ENCODE measurements around the gene CPNE2. TPM values are rescaled to one million over a fixed set of nuclear protein-coding genes. Genes with fewer than 3 reads are reported as not detected.

CPNE2 gene
- total and polyA plus RNA-seq, 2 of the 8 experiments (the other 6 are each of a cell fraction or from before 2014, with no cell fraction given): 10.6 to 39.5 TPM

- H3K18ac ChIP-seq (ENCODE audit: extremely low read depth, low read length): no peak overlapping the region
- H3K14ac ChIP-seq (ENCODE audit: insufficient read length): no peak overlapping the region
- FAIRE-seq (no peak), DNase-seq (ENCODE audit: low read depth in 1 of 2, low spot score in 2 of 2) (no peak)
- H3K4me2 ChIP-seq (ENCODE audit: insufficient read depth in 1 of 2, low read depth in 2 of 2, low read length in 2 of 2): no peak overlapping the region
- H3K4me3 ChIP-seq (ENCODE audit: extremely low read depth in 1 of 4, insufficient read depth in 2 of 4, low read depth in 3 of 4, low read length in 4 of 4): no peak overlapping the region
- H4K5ac ChIP-seq (ENCODE audit: insufficient read length, low read depth, low read length): no peak overlapping the region
- no peak overlapping the region for H3K56ac ChIP-seq (replicated peaks; ENCODE audit: insufficient read length, low read depth, low read length)
- no peak overlapping the region for H2BK20ac ChIP-seq (ENCODE audit: low read length)
- no peak overlapping the region for H3K4ac ChIP-seq (replicated peaks; ENCODE audit: insufficient read length, low read depth, low read length)
- H2BK5ac ChIP-seq (ENCODE audit: low read depth, low read length): no peak overlapping the region; the same call in 1 of the 2 replicates
- H3K79me1 ChIP-seq (ENCODE audit: low read depth, low read length): no peaks in the 10 kb centered on the region
- no peak overlapping the region for H3K27ac ChIP-seq (ENCODE audit: low read depth, low read length)
- H3K36me3 ChIP-seq (ENCODE audit: control insufficient read depth in 2 of 4, insufficient read depth in 4 of 4, low read length in 3 of 4): no peaks in the 10 kb centered on the region
- H2AFZ ChIP-seq (ENCODE audit: low read length): no peak overlapping the region
- TF ChIP-seq CBX5 (IDR thresholded peaks at IDR 0.05; ENCODE audit: low read depth, low read length) (no peak), CHD1 (IDR thresholded peaks at IDR 0.05; ENCODE audit: low read depth, low read length) (no peak)
- H2BK12ac ChIP-seq (ENCODE audit: low read depth, low read length): no peak overlapping the region
- H3K79me2 ChIP-seq (ENCODE audit: control insufficient read depth in 1 of 2, insufficient read depth in 2 of 2, low read length in 2 of 2): no peaks in the 10 kb centered on the region
- H2BK120ac ChIP-seq (replicated peaks; ENCODE audit: low read depth, low read length): no peak overlapping the region
- H3K23ac ChIP-seq (ENCODE audit: insufficient read length): no peak overlapping the region
- no peaks in the 10 kb centered on the region for H4K20me1 ChIP-seq (replicated peaks in 1 of 2; ENCODE audit: control insufficient read depth in 1 of 2, insufficient read depth in 2 of 2, low read length in 2 of 2)
- H3K9me3 ChIP-seq (ENCODE audit: insufficient read depth in 2 of 2, low read depth in 1 of 2, low read length in 1 of 2): no peaks in the 10 kb centered on the region
- 79% methylated on average over 5 of the region's 5 CpGs; no CpG with 5 or more reads in 1 of the 2 experiments for WGBS, 2 experiments (ENCODE audit: extremely low coverage in 1 of 2, insufficient coverage in 1 of 2, insufficient read length in 1 of 2, insufficient replicate concordance in 2 of 2, low coverage in 1 of 2, low lambda C conversion rate in 2 of 2, missing lambda C conversion rate in 1 of 2)
- H3K27me3 ChIP-seq (replicated peaks in 1 of 4; ENCODE audit: control insufficient read depth in 3 of 4, extremely low read depth in 1 of 4, insufficient read depth in 3 of 4, low read length in 3 of 4): peaks cover 0 to 20% (median 13%) of the 10 kb centered on the region in 4 experiments; a peak in 6 of 7 replicates
- H3K4me1 ChIP-seq (replicated peaks in 1 of 4; ENCODE audit: control insufficient read depth in 3 of 4, insufficient read depth in 4 of 4, low read length in 3 of 4): peaks cover 0 to 10% (median 3%) of the 10 kb centered on the region in 4 experiments; a peak in 6 of 7 replicates
- CTCF ChIA-PET (ENCODE audit: partially characterized antibody): interaction anchor here (1.1 to 13.6 kb wide), 4 partner anchors 10 to 31 kb away, joined by 3 to 100 read pairs (median 23); no protein-coding TSS in a partner anchor
- POLR2A ChIA-PET (ENCODE audit: partially characterized antibody): interaction anchor here (0.7 kb wide), 1 partner anchor 105 kb away, joined by 3 read pairs; the partner anchor contains the start of gene NLRC5
- H4K8ac ChIP-seq (ENCODE audit: extremely low read depth, insufficient read depth, low read length): no peak overlapping the region
- no peak overlapping the region for H2BK15ac ChIP-seq (ENCODE audit: low read length)
- H4K91ac ChIP-seq (replicated peaks; ENCODE audit: insufficient read length, low read length): no peak overlapping the region
- H3K9ac ChIP-seq (replicated peaks in 1 of 4; ENCODE audit: extremely low read depth in 1 of 4, low read depth in 3 of 4, low read length in 3 of 4): no peak overlapping the region
- peaks cover 3% of the 10 kb centered on the region; the same call in 1 of the 2 replicates for H3K23me2 ChIP-seq (ENCODE audit: low read depth, low read length)
- H2AK5ac ChIP-seq (ENCODE audit: low read depth, low read length): no peak overlapping the region
Observed at GRCh38 chr16:57094911-57095310, 2.5 kb downstream of the CPNE2 start.
